Activated T-helper 2 cell treated with anti-CD3 and anti-CD28 coated beads, Interferon-gamma antibody, Interleukin-2, Interleukin-4, amounts not matched to agents 10 μg/mL and 5 μg/mL and 100 μg/mL, durations not matched to agents 14 hours and 24 hours and 36 hours (primary cell): Measurements from ENCODE around the gene ZNRF1. TPM values are rescaled to one million over a fixed set of nuclear protein-coding genes. Genes with fewer than 3 reads are reported as not detected.

Experiments used
- DNase-seq: peaks from one replicate; pipeline ENCODE4 v3.0.0; 2021; ENCODE audit warnings: low spot score
- H3K27ac Mint-ChIP-seq: one replicate; pipeline ENCODE4 v1.8.0; 2021; ENCODE audit warnings: mixed read lengths
- H3K27me3 Mint-ChIP-seq: one replicate; pipeline ENCODE4 v1.8.0; 2021; ENCODE audit warnings: low read depth, mixed read lengths
- H3K36me3 Mint-ChIP-seq: one replicate; pipeline ENCODE4 v1.8.0; 2021; ENCODE audit warnings: low read depth, mixed read lengths
- H3K4me1 Mint-ChIP-seq: one replicate; pipeline ENCODE4 v1.8.0; 2021; ENCODE audit warnings: low read depth, mixed read lengths
- H3K4me3 Mint-ChIP-seq: one replicate; pipeline ENCODE4 v1.8.0; 2021; ENCODE audit warnings: low read depth, mild to moderate bottlenecking, moderate library complexity, mixed read lengths
- H3K9me3 Mint-ChIP-seq: one replicate; pipeline ENCODE4 v1.8.0; 2021; ENCODE audit warnings: mixed read lengths
- intact Hi-C: fragments of 100-400 bp; cut with micrococcal nuclease; formaldehyde crosslinking; loops from one replicate; pipeline ENCODE4 v1.15.1; 2023
- total RNA-seq: library from RNA; stranded (reverse); gene quantifications from 2 replicates; pipeline ENCODE4 v1.2.3, GENCODE V29; 2022

The ZNRF1 gene
- 34.8 and 36.6 TPM in 2 replicates for total RNA-seq

DNA sequence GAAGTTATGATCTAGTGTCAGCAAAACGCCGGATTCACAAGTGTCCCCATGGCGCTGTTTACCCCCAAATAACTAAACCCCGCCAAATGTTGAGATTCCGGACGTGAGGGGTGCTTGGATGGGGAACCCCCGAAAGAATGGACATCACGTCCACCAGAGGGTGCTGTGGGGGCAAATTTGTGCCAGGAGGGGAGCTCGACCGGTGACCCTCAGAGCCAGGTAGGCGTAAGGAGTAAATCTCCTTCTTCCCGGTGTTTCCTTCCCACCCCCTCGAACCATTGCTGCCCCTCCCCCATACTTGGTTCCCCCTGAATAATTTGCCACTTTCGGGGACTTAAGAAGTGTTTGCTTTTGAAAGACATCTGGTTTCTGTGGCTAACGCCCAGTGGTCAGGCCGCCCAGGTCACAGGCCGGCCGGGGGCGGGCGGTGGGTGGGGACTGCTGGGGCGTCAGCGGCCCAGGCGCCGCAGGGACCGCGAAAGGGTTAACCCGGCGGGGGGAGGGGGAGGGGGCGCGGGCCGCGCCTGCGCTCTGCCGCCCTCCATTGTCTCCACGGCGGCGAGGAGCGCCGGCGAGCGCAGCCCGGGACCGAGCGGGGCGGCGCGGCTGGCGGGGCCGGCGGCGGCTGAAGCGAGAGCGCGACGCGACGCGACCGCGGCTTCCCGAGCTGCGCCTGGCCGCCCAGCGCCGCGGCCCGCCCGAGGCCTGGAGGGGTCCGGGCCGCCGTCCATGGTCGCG is at the start of gene ZNRF1:
Gene ZNRF1, plus strand, starts transcription at position 544 of the 738 bp plus-strand sequence. CDS start 648 bp downstream, outside the sequence.
- Mint-ChIP-seq H3K27ac (peak within 1 kb of the TSS; percentile 80), H3K36me3 (peaks cover 29% of the 10 kb centered on the region), H3K4me3 (peak within 1 kb of the TSS; percentile 86), H3K9me3 (no peaks in the 10 kb centered on the region), H3K27me3 (peaks cover 16% of the 10 kb centered on the region), H3K4me1 (peaks cover 39% of the 10 kb centered on the region)
- peak; percentile 67 for DNase-seq
- intact Hi-C loops, result loop anchor here (1.0 kb wide), 3 partner anchors 13 to 113 kb away; partner anchors contain the start of gene WDR59

DNA sequence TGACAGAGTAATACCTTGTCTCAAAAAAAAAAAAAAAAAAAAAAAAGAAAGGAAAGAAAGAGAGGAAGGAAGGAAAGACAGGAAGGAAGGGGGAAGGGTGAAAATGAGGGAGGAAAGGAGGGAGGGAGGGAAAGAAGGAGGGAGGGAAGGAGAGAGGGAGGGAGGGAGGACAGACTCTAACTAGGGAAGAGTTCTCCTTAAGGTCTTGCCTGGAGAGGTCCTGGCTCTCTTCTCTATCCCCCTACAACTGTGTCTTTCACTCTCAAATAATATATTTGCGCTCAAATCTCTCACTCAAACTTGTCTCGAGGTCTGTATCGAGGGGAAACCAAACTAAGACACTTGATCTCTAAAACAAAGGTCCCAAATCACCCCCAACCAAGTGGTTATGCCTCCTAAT is 49.5 kb upstream of the ZNRF1 start:
- Mint-ChIP-seq H3K27me3 (no peaks in the 10 kb centered on the region), H3K27ac (no peak overlapping the region), H3K4me3 (no peak overlapping the region), H3K9me3 (no peaks in the 10 kb centered on the region), H3K36me3 (peaks cover 40% of the 10 kb centered on the region), H3K4me1 (peaks cover 4% of the 10 kb centered on the region)
- intact Hi-C loops, result no loop called here
- no peak for DNase-seq

DNA sequence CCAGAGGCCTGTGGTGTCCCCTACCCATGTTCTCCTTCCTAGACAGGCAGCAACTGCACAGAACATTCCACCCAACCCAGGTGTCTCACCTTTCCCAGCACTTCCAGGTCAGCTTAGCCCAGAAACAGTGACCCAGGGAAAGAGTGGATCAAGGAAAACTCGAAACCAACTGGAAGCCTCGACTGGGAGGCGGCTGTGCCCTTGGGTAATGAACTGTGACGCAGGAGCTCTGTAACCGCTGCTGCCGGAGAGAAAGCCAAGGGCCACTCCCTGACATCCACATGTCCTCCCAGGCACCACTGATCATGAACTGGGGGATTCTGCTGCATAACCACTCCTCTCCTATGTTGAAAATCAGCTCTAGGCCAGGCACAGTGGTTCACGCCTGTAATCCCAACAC is 48.3 kb upstream of the ZNRF1 start:
- Mint-ChIP-seq H3K36me3 (peaks cover 41% of the 10 kb centered on the region), H3K27me3 (no peaks in the 10 kb centered on the region)
- intact Hi-C loops, result no loop called here

DNA sequence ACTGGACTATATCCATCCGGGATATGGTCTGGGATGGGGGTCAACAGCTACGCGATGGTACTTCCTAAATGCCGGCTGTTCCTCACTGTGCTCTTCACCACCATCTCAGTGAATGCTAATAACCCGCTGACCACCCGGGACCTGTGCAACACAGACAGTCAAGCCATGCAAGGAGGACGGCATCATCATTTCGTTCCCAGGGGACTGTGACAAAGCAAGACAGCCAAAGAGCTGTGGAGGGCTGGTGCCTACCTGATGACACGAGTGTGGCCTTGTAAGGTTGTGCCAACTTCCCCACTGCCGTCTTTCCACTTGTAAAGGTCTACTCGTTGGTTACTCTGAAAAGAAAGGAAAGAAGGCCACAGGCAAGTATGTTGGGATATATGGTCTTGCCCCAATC is 47.6 kb upstream of the ZNRF1 start:
- Mint-ChIP-seq H3K36me3 (peaks cover 42% of the 10 kb centered on the region), H3K4me1 (peaks cover 4% of the 10 kb centered on the region), H3K4me3 (no peak overlapping the region), H3K9me3 (no peaks in the 10 kb centered on the region), H3K27ac (no peak overlapping the region), H3K27me3 (no peaks in the 10 kb centered on the region)
- intact Hi-C loops, result no loop called here
- DNase-seq, result no peak

More for the DNA sequence above, 48.3 kb upstream of the ZNRF1 start:
- Mint-ChIP-seq H3K4me1 (peaks cover 4% of the 10 kb centered on the region), H3K27ac (no peak overlapping the region), H3K9me3 (no peaks in the 10 kb centered on the region), H3K4me3 (no peak overlapping the region)
- DNase-seq, result no peak

DNA sequence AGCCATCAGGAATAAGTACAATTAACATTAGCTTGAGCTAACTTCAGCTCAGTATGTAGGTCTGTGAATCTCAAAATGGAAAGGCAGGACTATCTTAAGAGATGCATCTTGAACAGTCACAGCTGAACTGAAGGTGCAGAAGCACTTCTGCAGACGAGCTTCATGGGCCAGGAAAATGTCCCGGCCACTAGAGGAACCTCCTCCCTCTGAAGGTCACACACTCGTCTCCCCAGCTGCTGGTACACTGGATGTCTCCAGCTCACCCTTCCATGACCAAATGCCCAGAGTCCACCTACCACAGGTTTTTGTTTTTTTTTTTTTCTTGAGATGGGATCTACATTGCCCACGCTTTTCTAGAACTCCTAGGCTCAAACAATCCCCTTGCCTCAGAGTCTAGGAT is 47.1 kb upstream of the ZNRF1 start:
- Mint-ChIP-seq H3K4me3 (no peak overlapping the region), H3K27me3 (no peaks in the 10 kb centered on the region), H3K4me1 (peaks cover 4% of the 10 kb centered on the region), H3K9me3 (no peaks in the 10 kb centered on the region), H3K27ac (no peak overlapping the region), H3K36me3 (peaks cover 45% of the 10 kb centered on the region)
- intact Hi-C loops, result no loop called here
- DNase-seq, result no peak

DNA sequence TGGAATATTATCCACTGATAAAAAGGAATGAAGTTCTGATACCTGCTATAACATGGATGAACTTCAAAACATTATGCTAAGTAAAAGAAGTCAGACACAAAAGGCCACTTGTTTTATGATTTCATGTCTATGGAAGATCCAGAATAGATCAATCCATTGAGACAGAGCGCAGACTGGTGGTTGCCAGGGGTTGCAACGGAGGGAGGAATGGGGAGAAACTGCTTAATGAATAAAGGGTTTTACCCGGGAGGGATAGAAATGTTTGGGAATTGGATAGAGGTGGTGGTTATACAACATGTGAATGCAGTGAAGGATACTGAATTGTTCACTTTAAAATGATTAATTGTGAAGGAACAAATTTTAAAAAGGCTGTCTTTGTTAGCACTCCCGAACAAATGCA is 44.1 kb upstream of the ZNRF1 start:
- intact Hi-C loops, result no loop called here
- peaks cover 1% of the 10 kb centered on the region for H3K4me1 Mint-ChIP-seq
- H3K36me3 Mint-ChIP-seq, result peaks cover 40% of the 10 kb centered on the region
- no peaks in the 10 kb centered on the region for H3K27me3 Mint-ChIP-seq
- H3K9me3 Mint-ChIP-seq, result no peaks in the 10 kb centered on the region
- no peak overlapping the region for H3K4me3 Mint-ChIP-seq
- DNase-seq, result no peak
- H3K27ac Mint-ChIP-seq, result no peak overlapping the region

DNA sequence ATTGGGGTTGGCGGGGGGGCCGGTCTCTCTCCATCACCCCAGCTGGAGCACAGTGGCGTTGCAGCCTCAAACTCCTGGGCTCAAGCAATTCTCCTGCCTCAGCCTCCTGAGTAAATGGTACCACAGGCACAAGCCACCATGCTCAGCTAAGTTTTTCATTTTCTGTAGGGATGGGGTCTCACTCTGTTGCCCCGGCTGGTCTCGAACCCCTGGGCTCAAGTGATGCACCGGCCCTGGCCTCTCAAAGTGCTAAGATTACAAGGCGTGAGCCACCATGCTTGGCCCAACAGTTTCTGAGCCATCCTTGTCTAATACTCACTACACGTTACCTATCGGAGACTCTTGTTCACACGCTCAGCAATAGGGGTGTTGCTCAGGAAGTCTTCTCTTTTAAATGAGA is 25.5 kb upstream of the ZNRF1 start:
- intact Hi-C loops, result no loop called here
- Mint-ChIP-seq H3K36me3 (peaks cover 7% of the 10 kb centered on the region), H3K4me1 (peaks cover 3% of the 10 kb centered on the region), H3K4me3 (no peak overlapping the region), H3K9me3 (no peaks in the 10 kb centered on the region), H3K27me3 (no peaks in the 10 kb centered on the region), H3K27ac (no peak overlapping the region)
- no peak for DNase-seq

DNA sequence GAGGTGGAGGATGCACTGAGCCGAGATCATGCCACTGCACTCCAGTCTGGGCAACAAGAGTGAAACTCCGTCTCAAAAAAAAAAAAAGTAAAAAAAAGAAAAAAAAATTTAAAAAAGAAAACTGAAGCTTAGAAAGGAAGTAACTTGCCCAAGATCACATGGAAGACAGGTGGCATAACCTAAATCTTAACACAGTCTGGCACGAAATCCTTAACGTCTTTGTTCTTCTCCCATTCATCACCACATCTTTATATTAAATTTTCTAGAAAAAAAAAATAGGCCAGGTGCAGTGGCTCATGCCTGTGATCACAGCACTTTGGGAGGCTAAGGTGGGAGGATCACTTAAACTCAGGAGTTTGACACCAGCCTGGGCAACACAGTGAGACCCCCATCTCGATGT is 23.2 kb upstream of the ZNRF1 start:
- H3K4me3 Mint-ChIP-seq, result no peak overlapping the region
- no peak for DNase-seq
- intact Hi-C loops, result no loop called here
- H3K27ac Mint-ChIP-seq, result no peak overlapping the region
- H3K36me3 Mint-ChIP-seq, result peaks cover 11% of the 10 kb centered on the region
- H3K9me3 Mint-ChIP-seq, result no peaks in the 10 kb centered on the region
- H3K4me1 Mint-ChIP-seq, result peaks cover 2% of the 10 kb centered on the region
- no peaks in the 10 kb centered on the region for H3K27me3 Mint-ChIP-seq

DNA sequence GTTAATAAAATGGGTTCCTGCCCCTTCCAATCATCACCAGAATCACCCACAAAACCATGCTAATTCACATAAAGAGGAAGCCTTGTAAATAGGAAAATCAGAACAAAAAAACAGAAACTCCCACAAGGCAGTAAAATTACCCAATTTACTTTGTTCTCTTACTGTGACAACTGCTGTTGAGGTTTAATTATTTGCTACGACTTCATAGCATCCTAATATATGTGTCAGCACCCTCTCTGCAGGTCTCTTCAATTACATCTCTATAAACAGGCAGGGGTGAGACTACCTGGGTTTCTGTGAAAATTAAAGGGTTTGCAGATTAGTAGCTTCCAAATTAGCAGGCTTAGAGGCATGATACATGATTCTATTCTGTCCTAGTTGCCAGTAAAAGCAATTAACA is 16.6 kb upstream of the ZNRF1 start:
- no peak for DNase-seq
- Mint-ChIP-seq H3K4me1 (peaks cover 9% of the 10 kb centered on the region), H3K27ac (no peak overlapping the region), H3K9me3 (no peaks in the 10 kb centered on the region), H3K27me3 (no peaks in the 10 kb centered on the region), H3K4me3 (no peak overlapping the region), H3K36me3 (peaks cover 13% of the 10 kb centered on the region)
- intact Hi-C loops, result no loop called here

DNA sequence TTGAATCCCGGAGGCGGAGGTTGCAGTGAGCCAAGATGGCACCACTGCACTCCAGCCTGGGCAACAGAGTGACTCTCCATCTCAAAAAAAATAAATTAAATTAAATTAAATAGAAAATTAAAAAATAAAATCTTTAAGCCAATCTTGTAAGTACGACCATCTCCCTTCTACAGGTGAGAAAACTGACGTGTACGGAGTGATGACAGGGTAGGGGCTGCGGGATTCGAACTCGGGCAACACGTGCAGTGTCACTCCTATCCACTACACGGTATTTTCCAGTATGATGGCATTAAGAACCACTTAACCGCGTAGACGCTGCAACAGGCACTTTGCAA is 14.7 kb upstream of the ZNRF1 start:
- Mint-ChIP-seq H3K4me3 (peak overlapping the region; percentile 91), H3K9me3 (no peaks in the 10 kb centered on the region), H3K36me3 (peaks cover 2% of the 10 kb centered on the region), H3K27me3 (no peaks in the 10 kb centered on the region), H3K4me1 (peaks cover 7% of the 10 kb centered on the region), H3K27ac (peak overlapping the region; percentile 92)
- intact Hi-C loops, result loop anchor here (2.0 kb wide), 1 partner anchor 283 kb away; the partner anchor contains the start of gene MLKL
- no peak for DNase-seq

DNA sequence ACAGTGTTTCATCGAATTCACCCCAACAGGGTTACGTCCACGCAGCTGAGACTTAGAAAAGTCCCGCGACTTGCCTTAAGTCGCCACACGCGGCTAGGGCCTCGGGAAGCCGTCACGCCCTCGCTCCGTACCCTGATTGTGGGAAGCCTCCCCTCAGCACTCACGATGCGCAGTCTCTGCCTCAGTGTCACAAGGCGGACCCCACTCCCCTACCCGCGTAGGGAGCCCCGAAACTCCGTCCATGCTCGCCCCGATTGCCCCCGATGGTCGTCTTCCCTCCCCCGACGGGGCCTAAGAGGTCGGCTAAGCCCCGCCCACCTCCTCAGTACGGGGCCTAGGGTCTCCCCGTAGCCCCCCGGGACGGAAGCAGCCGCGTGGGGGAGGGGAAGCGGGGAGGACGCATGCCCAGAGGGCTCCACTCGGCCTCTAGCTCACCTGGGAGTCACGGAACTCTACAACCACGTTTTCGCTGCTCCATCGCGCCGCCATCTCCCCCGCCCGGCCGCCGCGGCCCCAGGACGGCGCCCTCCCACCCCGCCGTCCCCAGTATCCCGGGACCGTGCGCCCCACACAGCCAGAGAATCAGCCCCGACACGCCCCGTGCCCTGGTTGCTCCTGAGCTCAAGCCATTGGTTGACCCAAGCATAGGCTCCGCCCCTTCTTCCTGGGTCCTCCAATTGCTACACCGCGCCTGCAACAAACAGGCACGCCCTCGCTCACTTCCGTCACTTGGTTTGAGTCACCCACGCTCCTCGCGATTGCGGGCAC is 14.1 kb upstream of the ZNRF1 start, which contains the start of gene WDR59:
Gene WDR59, minus strand, starts transcription at position 595 of the 768 bp plus-strand sequence. Its CDS starts 106 bp downstream, at position 489.
- Mint-ChIP-seq H3K4me1 (peaks cover 7% of the 10 kb centered on the region), H3K27ac (peak within 1 kb of the TSS; percentile 92), H3K36me3 (peaks cover 2% of the 10 kb centered on the region), H3K27me3 (no peaks in the 10 kb centered on the region), H3K4me3 (peak within 1 kb of the TSS; percentile 91), H3K9me3 (no peaks in the 10 kb centered on the region)
- DNase-seq, result peak; percentile 99
- intact Hi-C loops, result loop anchor here (1.0 to 2.0 kb wide), 4 partner anchors 14 to 284 kb away; partner anchors contain the start of genes MLKL and ZFP1

DNA sequence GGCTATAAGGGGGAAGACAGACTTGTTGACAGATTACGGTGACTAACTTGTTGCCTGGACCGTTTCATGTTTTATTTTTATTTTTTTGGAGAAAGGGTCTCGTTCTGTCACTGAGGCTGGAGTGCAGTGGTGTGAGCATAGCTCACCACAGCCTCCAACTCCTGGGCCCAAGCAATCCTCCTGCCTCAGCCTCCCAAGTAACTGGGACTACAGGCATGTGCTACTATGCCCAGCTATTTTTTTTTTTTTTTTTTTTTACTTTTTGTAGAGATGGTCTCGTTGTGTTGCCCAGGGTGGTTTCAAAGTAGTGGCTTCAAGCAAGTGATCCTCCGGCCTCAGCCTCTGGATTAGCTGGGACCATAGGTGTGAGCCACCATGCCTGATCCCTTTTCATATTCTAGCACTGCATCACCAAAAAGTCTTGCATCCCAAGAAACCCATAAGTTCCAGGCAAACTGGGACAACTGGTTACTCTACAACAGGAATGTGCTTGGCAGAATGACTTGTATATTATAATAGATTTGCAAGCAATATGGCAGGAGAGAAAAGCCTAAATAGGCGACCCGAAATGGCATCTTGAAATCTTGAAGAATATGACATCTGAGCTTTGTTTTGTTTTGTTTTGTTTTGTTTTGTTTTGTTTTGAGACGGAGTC is 11.7 kb upstream of the ZNRF1 start:
- peaks cover 2% of the 10 kb centered on the region for H3K36me3 Mint-ChIP-seq
- H3K27me3 Mint-ChIP-seq, result peaks cover 8% of the 10 kb centered on the region
- peaks cover 7% of the 10 kb centered on the region for H3K4me1 Mint-ChIP-seq
- intact Hi-C loops, result no loop called here
- no peaks in the 10 kb centered on the region for H3K9me3 Mint-ChIP-seq
- H3K27ac Mint-ChIP-seq, result no peak overlapping the region
- DNase-seq, result no peak
- no peak overlapping the region for H3K4me3 Mint-ChIP-seq
